HEK293 (cell line): Measurements from ENCODE around the gene SH3BP4.

Experiments
- BCL11A ChIP-seq: fragments of 450-650 bp; formaldehyde crosslinking; IDR thresholded peaks from 2 replicates; pipeline ENCODE4 v1.5.1; 2016; ENCODE audit warnings: low read depth, missing biosample characterization, missing genetic modification characterization
- CTCF ChIP-seq: fragments of 450-650 bp; formaldehyde crosslinking; IDR thresholded peaks from 2 replicates; pipeline ENCODE4 v1.5.1; 2016; ENCODE audit warnings: missing biosample characterization, missing genetic modification characterization
- GFI1B ChIP-seq: fragments of 450-650 bp; formaldehyde crosslinking; IDR thresholded peaks from 2 replicates; pipeline ENCODE4 v1.5.1; 2016; ENCODE audit warnings: missing biosample characterization, missing genetic modification characterization
- KLF7 ChIP-seq: fragments of 450-650 bp; formaldehyde crosslinking; IDR thresholded peaks from 2 replicates; pipeline ENCODE4 v1.5.1; 2016; ENCODE audit warnings: missing biosample characterization, missing genetic modification characterization, borderline replicate concordance
- MYNN ChIP-seq: fragments of 450-650 bp; formaldehyde crosslinking; IDR thresholded peaks from 2 replicates; pipeline ENCODE4 v1.5.1; 2016; ENCODE audit warnings: missing biosample characterization, missing genetic modification characterization, borderline replicate concordance
- PBX3 ChIP-seq: sonication (generic); formaldehyde crosslinking; IDR thresholded peaks from 2 replicates; pipeline ENCODE4 v1.8.1; 2022; ENCODE audit warnings: mild to moderate bottlenecking, moderate library complexity, missing genetic modification reagents
- PRDM10 ChIP-seq: fragments of 450-650 bp; formaldehyde crosslinking; IDR thresholded peaks from 2 replicates; pipeline ENCODE4 v1.5.1; 2016; ENCODE audit warnings: missing biosample characterization, missing genetic modification characterization
- REST ChIP-seq: fragments of 450-650 bp; formaldehyde crosslinking; IDR thresholded peaks from 2 replicates; pipeline ENCODE4 v1.5.1; 2016; ENCODE audit warnings: missing biosample characterization, missing genetic modification characterization
- TCF7L2 ChIP-seq: IDR thresholded peaks from 2 replicates; pipeline ENCODE4 v1.6.1; 2011; ENCODE audit warnings: low read depth, mild to moderate bottlenecking, inconsistent platforms, low read length, moderate library complexity, borderline replicate concordance
- ZBTB1 ChIP-seq: fragments of 450-650 bp; formaldehyde crosslinking; IDR thresholded peaks from 2 replicates; pipeline ENCODE4 v1.5.1; 2016; ENCODE audit warnings: missing biosample characterization, missing genetic modification characterization
- ZNF202 ChIP-seq: fragments of 450-650 bp; formaldehyde crosslinking; IDR thresholded peaks from 2 replicates; pipeline ENCODE4 v1.5.1; 2016; ENCODE audit warnings: missing biosample characterization, missing genetic modification characterization, borderline replicate concordance
- ZNF350 ChIP-seq: fragments of 450-650 bp; formaldehyde crosslinking; IDR thresholded peaks from 2 replicates; pipeline ENCODE4 v1.5.0; 2017; ENCODE audit warnings: missing biosample characterization, mild to moderate bottlenecking, missing genetic modification characterization
- ZNF404 ChIP-seq: fragments of 450-650 bp; formaldehyde crosslinking; IDR thresholded peaks from 2 replicates; pipeline ENCODE4 v1.5.1; 2017; ENCODE audit warnings: missing biosample characterization, missing genetic modification characterization
- ZNF830 ChIP-seq: fragments of 450-650 bp; IDR thresholded peaks from 2 replicates; pipeline ENCODE4 v1.5.0; 2018; ENCODE audit warnings: missing biosample characterization, missing genetic modification characterization, low read depth, mild to moderate bottlenecking, moderate library complexity

- no peak for TF ChIP-seq CTCF (tag by site-specific recombination)
- no peak for TF ChIP-seq ZNF350 (tag by site-specific recombination)
- no peak for TF ChIP-seq TCF7L2
- TF ChIP-seq BCL11A (tag by site-specific recombination), result no peak
- no peak for TF ChIP-seq KLF7
- no peak for TF ChIP-seq MYNN
- no peak for TF ChIP-seq ZNF404 (tag by site-specific recombination)
- TF ChIP-seq ZNF830, result no peak
- no peak for TF ChIP-seq ZNF202 (tag by site-specific recombination)
- no peak for TF ChIP-seq PRDM10 (tag by site-specific recombination)
- no peak for TF ChIP-seq PBX3
- no peak for TF ChIP-seq REST
- no peak for TF ChIP-seq ZBTB1
- TF ChIP-seq GFI1B (tag by site-specific recombination), result no peak
These were observed 22.8 kb upstream of the SH3BP4 start for GRCh38 chr2:234929002-234929401.
